Stimulated activated CD4-positive, alpha-beta T cell treated with anti-CD3 and anti-CD28 coated beads, Interleukin-15, amount 100 ng/mL, for 1 hour (primary cell): Measurements from ENCODE around the gene CELF5.
"Not testable (repeated sequence)": the region's sequence is repeated elsewhere in the genome, so short reads cannot be mapped to it uniquely, and the experiment has no call there.

Experiments used
- DNase-seq, 2 donors: peaks; one replicate each; pipeline ENCODE4 v3.0.0-alpha.2; 2020; ENCODE audit warnings: low read depth in 1 of 2, low spot score in 1 of 2

The CELF5 gene

GRCh38 chr19:3342246-3342645, 117.8 kb downstream of the CELF5 start:
- DNase-seq, result no peak

DNA sequence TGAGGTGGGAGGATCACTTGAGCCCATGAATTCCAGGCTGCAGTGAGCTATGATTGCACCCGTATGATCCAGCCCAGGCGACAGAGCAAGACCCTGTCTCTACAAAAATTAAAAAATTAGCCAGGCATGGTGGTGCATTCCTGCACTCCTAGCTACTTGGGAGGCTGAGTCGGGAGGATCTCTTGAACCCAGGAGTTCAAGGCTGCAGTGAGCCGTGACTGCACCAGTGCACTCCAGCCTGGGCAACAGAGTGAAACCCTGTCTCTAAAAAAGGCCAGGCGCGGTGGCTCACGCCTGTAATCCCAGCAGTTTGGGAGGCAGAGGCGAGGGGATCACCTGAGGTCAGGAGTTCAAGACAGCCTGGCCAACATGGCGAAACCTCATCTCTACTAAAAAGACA, 118.5 kb downstream of the CELF5 start:
- DNase-seq, result not testable (repeated sequence)

GRCh38 chr19:3343619-3344502, 119.4 kb downstream of the CELF5 start:
- peak in 1 of 2 donors; percentile 17 for DNase-seq

DNA sequence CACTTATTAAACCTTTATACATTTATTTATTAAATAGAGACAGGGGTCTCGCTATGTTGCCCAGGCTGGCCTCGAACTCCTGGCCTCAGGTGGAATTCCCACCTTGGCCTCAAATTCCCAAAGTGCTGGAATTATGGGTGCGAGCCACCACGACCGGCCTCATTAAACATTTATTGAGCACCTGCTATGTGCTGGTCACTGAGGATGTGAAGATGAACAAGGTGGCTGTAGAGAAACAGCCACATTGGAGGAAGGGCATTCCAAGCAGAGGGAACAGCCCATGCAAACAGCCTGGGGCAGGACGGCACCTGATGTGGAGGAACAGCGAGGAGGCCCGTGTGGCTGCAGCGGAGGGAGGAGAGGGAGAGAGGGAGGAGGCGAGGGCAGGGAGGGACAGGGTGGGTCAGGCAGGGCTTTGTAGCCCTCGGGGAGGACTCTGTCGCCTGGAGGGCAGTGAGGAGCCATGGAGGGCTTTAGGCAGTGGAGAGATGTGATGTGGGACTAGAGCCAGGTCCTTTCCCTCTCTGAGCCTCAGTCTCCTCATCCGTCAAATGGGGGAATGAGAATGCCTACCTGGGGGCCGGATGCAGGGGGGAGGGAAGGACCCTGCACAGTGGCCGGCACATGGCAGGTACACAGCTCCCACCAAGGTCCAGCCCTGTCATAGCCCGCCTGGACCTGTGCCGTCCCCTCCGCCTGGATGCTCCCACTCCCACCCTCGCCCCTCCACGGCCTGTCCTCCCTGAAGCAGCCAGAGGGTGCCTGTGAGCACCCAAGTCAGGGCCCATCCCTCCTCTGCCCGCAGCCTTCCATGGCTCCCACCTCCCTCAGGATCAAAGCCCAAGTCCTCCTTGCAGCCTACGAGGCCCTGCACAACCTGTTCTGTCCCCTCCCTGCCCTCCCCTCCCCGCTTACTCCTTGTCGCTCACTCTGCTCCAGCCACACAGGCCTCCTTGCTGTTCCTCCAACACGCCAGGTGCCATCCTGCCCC, 120.4 kb downstream of the CELF5 start:
- no peak for DNase-seq

DNA sequence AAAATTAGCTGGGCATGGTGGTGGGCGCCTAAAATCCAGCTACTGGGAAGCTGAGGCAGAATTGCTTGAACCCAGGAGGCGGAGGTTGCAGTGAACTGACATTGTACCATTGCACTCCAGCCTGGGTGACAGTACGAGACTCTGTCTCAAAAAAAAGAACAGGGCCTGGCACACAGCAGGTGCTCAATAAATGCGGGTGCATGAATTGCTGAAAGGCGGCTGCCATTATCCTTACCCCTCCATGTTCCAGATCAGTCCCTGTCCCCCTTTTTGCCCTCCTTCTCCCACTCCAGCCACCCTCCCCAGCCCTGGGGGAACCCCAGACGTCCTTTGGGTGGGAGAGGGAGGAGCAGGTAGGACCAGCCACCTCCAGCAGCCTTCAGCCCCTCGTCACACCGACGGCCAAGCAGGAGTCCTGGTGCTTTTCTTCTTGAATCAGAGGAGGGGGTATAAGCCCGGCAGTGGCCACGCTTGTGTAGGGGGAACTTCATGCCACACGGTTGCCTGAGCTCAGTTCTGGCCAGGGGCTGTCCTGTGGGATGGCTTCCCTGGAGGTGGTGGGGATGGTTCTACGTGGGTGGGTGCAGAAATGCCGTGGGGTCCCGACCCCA, 121.5 kb downstream of the CELF5 start:
- no peak for DNase-seq
